Measurements from ENCODE around the gene NDFIP1. TPM values are rescaled to one million over a fixed set of nuclear protein-coding genes. Genes with fewer than 3 reads are reported as not detected.
A peak's percentile ranks its signal among the peaks of the same experiment; 100 is the strongest.

Gene NDFIP1
- polyA plus RNA-seq, 4 donors: 116 to 154 (median 136) TPM

DNA sequence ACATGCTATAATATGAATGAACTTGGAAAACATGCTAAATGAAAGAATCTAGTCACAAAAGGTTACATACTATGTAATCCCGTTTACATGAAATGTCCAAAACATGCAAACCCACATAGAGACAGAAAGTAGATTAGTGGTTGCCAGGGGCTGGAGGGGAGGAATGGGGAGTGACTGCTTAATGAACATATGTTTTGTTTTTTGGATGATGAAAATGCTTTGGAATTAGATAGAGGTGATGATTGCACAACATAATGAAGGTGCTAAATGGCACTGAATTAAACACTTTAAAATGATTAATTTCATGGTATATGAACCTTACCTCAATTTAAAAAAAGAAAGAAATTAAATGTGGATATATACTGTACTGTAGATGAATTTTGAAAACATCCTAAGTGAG is 17.6 kb upstream of the NDFIP1 start:
- no peak for DNase-seq (ENCODE audit: low read depth in 4 of 4, low spot score in 3 of 4)

GRCh38 chr5:142091922-142092321 is 16.7 kb upstream of the NDFIP1 start:
- DNase-seq (ENCODE audit: low read depth in 4 of 4, low spot score in 3 of 4): no peak

GRCh38 chr5:142095035-142095434 is 13.5 kb upstream of the NDFIP1 start:
- DNase-seq (ENCODE audit: low read depth in 4 of 4, low spot score in 3 of 4): no peak

DNA sequence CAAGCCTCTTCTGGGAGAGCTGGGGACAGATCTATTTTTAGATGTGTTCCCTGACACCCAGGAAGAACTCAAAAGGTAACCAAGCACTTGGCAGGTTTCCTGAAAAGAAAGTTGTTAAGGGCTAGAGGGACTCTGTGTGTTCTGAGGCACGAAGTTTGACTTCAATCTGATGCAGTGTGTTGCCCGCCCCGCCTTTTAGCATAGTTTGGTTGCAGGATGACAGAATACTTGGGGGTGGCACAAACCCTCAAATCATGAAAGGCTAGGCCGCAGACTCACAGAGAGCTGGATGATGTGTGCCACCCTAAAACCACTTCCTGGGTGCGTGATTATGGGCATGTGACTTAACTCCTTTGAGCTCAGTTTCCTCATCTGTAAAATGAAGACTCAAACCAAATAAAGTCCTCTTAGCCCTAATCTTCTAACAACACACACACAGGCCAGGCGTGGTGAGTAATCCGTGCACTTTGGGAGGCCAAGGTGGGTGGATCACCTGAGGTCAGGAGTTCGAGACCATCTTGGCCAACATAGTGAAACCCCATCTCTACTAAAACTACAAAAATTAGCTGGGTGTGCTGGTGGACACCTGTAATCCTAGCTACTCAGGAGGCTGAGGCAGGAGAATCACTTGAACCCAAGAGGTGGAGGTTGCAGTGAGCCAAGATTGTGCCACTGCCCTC is 12.8 kb upstream of the NDFIP1 start:
- no peak for DNase-seq (ENCODE audit: low read depth in 4 of 4, low spot score in 3 of 4)

- no peak for DNase-seq (ENCODE audit: low read depth in 4 of 4, low spot score in 3 of 4)
Measured at GRCh38 chr5:142096382-142096781, 12.2 kb upstream of the NDFIP1 start.

- no peak for DNase-seq (ENCODE audit: low read depth in 4 of 4, low spot score in 3 of 4)
Measured at GRCh38 chr5:142097681-142098080, 10.9 kb upstream of the NDFIP1 start.

DNA sequence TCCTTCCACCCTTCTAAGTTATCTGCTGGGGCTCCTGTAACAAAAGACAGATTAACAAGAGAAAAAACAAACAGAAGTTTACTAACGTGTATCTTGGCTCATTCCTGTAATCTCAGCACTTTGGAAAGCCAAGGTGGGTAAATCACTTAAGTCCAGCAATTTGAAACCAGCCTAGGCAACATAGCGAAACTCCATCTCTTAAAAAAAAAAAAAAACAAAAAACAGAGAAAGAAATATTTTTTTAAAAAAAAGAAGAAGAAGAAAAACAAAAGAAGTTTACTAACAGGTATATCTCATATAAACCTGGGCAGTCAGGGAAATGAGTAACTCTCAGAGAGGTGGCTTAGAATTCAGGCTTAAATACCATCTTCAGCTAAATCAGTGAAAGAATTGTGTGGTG is 10.3 kb upstream of the NDFIP1 start:
- DNase-seq (ENCODE audit: low read depth in 4 of 4, low spot score in 3 of 4): no peak

DNA sequence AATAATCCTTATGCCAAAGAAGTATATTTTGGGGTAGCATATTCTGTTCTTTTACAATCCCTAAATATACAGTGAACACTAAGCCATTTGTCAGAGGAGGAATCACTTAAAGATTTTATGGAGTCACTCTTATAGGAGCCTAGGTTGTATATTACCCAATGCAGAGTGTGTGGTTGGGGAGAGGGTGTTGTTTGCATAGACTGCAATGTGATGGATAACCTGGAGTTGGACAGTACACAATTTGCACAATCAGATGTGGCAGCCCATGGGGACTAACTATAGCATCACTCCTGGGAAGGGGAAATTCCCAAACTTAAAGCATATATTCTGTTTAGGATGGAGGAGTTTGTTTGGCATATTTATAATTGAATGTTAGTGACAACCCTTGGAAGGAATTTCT is 9.6 kb upstream of the NDFIP1 start:
- DNase-seq (ENCODE audit: low read depth in 4 of 4, low spot score in 3 of 4): no peak

GRCh38 chr5:142100307-142100706 is 8.3 kb upstream of the NDFIP1 start:
- DNase-seq (ENCODE audit: low read depth in 4 of 4, low spot score in 3 of 4): no peak

DNA sequence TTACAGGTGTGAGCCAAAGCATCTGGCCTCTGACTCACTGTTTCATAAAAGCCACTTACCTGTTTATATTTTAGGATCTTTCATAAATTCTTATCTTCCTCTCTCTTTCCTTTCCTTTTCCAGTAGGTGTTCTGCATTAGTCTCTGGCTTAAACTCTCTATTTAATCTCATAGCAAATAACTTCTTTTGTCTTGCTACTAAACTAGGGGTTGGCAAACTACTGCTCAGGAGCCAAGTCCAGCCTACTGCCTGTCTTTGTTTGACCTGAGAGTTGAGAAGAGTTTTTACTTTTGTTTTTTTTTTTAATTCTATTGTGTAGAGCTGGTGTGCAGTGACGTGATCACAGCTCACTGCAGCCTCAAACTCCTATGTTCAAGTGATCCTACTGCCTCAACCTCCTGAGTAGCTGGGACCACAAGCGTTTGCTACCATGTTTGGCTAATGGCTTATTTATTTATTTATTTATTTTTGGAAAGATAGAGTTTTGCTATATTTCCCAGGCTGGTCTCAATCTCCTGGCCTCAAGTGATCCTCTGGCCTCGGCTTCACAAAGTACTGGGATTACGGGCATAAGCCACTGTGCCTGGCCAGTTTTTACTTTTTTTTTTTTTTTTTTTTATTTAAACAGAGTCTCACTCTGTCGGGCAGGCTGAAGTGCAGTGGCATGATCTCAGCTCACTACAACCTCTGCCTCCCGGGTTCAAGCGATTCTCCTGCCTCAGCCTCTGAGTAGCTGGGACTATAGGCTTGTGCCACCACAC is 5.4 kb upstream of the NDFIP1 start:
- no peak for DNase-seq (ENCODE audit: low read depth in 4 of 4, low spot score in 3 of 4)

DNA sequence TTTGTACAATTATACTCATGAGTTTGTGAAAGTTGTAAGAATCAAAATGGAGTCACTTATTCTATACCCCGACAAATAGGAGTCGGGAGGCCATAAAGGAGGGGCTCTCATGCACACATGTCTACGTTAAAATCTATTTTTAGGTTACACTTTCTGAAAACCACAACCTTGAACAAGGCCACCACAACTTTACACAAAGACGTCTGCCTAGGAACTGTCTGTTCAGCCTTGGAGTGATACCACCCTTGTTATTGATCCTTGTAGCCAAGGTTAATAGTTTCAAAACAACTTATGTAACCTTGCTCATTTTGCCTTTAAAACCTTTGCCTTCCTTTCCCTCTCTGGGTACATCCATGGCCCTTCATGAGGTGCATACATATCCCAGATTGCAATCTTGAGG is 4.1 kb upstream of the NDFIP1 start:
- DNase-seq (ENCODE audit: low read depth in 4 of 4, low spot score in 3 of 4): no peak

GRCh38 chr5:142106061-142106460 is 2.5 kb upstream of the NDFIP1 start:
- DNase-seq (ENCODE audit: low read depth in 4 of 4, low spot score in 3 of 4): no peak

DNA sequence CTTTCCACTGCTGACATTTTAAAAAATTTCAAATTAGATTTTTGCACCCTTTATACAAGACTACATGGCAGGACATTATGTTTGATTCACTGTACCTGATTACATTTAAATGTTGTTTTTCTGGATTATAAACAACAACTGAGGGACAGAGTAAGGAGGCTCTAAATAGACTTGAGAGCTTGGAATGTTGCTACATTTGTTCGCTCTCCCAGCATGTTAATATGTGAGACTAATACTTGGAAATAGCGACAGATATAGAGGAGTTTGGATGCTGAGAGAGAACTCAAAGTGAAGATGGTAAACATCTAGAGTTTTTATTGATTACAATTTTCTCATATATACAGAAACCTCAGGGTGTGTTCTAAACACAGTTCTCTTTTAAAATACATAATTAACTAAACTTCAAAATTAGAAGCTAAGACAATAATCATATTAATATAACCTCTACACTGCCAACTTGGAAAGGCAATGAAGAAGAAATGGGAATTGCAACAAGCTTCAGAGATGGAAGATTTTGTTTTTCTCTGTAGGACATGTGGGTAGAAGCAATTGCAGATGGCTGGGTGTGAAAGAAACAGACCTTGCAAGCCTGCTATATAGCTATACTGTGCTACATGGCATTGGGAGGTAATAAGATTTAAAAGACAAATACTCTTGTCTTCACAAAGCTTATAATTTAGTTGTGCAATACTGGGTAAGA is 1.4 kb upstream of the NDFIP1 start:
- no peak for DNase-seq (ENCODE audit: low read depth in 4 of 4, low spot score in 3 of 4)

- DNase-seq (ENCODE audit: low read depth in 4 of 4, low spot score in 3 of 4): no peak
Measured at GRCh38 chr5:142107736-142108431, 695 bp upstream of the NDFIP1 start.

DNA sequence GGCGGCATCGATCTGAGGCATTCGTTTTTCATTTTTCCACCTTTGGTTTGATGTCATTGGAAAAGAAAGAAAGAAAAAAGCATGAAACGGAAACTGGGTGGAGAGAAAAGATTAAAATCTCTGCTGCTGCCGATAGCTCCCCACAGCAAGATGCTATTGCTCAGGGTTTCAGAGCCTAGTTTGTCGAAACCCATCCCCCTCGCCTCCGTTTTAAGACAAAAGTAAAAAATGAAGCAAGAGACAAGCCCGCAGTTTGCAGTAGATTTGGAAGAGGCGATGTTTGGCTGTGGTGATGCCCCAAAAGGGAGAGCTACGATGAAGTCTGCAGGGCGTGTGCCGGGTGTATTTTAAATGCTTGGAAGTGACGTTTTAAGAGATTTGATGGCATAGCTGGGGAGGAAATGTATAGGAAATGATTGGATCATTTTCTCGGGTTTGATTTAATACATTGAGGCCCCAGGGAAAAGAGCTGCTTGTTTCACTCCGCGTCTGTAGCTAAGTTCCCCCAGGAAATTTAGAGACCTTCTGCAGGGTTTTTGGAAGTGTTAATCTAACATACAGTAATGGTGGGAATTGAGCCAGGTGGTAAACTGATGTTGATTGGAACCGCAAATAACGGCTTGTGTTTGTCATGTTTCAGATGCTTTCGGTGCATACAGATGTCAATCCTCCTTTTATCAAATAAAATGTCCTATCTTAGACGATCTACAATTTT is 909 bp downstream of the NDFIP1 start:
- DNase-seq (ENCODE audit: low read depth in 4 of 4, low spot score in 3 of 4): peak in 2 of 4 donors; percentile 16 to 19

DNA sequence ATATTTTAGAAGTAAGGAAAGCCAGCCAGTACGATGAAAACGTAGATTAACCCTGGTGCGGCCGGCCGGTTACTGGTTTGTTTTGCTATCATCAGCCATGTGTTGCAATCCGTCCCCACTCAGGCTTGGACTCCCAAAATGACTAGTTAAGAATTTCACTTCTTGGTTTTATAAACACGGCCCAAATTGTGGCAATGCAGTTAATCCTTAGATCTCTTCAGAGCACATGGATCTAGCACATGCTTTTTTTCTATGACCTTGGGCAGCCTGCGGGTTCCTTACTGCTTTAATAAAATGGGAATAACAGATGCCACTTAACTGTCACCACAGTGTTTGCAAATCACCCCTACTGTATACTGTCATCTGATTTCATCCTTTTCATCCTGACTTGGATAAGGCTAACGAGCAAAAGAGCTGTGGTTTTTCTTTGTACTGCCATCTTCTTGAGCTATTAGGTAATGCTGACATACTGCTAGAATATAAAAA is 1.5 kb downstream of the NDFIP1 start:
- DNase-seq (ENCODE audit: low read depth in 4 of 4, low spot score in 3 of 4): no peak

GRCh38 chr5:142110988-142111687 is 2.6 kb downstream of the NDFIP1 start:
- no peak for DNase-seq (ENCODE audit: low read depth in 4 of 4, low spot score in 3 of 4)

GRCh38 chr5:142114687-142115086 is 6.1 kb downstream of the NDFIP1 start:
- DNase-seq (ENCODE audit: low read depth in 4 of 4, low spot score in 3 of 4): no peak

GRCh38 chr5:142115937-142116614 is 7.5 kb downstream of the NDFIP1 start:
- no peak for DNase-seq (ENCODE audit: low read depth in 4 of 4, low spot score in 3 of 4)
